Panc1 (cell line): Measurements from ENCODE around the gene DLL1.

Experiments used
- CTCF ChIP-seq: fragments of 450-650 bp; IDR thresholded peaks from 2 replicates; pipeline ENCODE4 v1.5.1; 2017; ENCODE audit warnings: mild to moderate bottlenecking
- POLR2AphosphoS5 ChIP-seq: IDR thresholded peaks from 2 replicates; pipeline ENCODE4 v1.6.1; 2012; ENCODE audit warnings: mild to moderate bottlenecking, low read depth, low read length, moderate library complexity
- SIN3A ChIP-seq: IDR thresholded peaks from 2 replicates; pipeline ENCODE4 v1.6.1; 2012; ENCODE audit warnings: low read depth, mild to moderate bottlenecking, low read length, moderate library complexity, borderline replicate concordance; ENCODE audit not compliant: insufficient read depth
- TCF7L2 ChIP-seq: IDR thresholded peaks from 2 replicates; pipeline ENCODE4 v1.6.1; 2011; ENCODE audit warnings: mild to moderate bottlenecking, low read depth, low read length, inconsistent platforms
- TF ChIP-seq, protein P1 (sequence below), 2 experiments: IDR thresholded peaks; 2 replicates each; pipeline ENCODE4 v1.6.1; 2011 to 2012; ENCODE audit warnings: low read depth in 2 of 2, control low read depth in 1 of 2, low read length in 1 of 2, mild to moderate bottlenecking in 1 of 2, moderate library complexity in 1 of 2; ENCODE audit not compliant: insufficient read depth in 1 of 2

GRCh38 chr6:170279977-170280688 lies 10.7 kb downstream of the DLL1 start:
- TF ChIP-seq CTCF, result no peak
- peak; percentile 55; the same call in 1 of the 2 replicates for TF ChIP-seq TCF7L2
- peak; percentile 36; the same call in 1 of the 2 replicates for TF ChIP-seq POLR2AphosphoS5
- TF ChIP-seq, protein P1, sequence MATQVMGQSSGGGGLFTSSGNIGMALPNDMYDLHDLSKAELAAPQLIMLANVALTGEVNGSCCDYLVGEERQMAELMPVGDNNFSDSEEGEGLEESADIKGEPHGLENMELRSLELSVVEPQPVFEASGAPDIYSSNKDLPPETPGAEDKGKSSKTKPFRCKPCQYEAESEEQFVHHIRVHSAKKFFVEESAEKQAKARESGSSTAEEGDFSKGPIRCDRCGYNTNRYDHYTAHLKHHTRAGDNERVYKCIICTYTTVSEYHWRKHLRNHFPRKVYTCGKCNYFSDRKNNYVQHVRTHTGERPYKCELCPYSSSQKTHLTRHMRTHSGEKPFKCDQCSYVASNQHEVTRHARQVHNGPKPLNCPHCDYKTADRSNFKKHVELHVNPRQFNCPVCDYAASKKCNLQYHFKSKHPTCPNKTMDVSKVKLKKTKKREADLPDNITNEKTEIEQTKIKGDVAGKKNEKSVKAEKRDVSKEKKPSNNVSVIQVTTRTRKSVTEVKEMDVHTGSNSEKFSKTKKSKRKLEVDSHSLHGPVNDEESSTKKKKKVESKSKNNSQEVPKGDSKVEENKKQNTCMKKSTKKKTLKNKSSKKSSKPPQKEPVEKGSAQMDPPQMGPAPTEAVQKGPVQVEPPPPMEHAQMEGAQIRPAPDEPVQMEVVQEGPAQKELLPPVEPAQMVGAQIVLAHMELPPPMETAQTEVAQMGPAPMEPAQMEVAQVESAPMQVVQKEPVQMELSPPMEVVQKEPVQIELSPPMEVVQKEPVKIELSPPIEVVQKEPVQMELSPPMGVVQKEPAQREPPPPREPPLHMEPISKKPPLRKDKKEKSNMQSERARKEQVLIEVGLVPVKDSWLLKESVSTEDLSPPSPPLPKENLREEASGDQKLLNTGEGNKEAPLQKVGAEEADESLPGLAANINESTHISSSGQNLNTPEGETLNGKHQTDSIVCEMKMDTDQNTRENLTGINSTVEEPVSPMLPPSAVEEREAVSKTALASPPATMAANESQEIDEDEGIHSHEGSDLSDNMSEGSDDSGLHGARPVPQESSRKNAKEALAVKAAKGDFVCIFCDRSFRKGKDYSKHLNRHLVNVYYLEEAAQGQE (IDR thresholded peaks at IDR 0.05; ENCODE audit: insufficient read depth in 1 of 2, low read depth in 2 of 2, low read length in 1 of 2), result no peak
- TF ChIP-seq SIN3A, result no peak
